Stimulated activated CD4-positive, alpha-beta T cell treated with anti-CD3 and anti-CD28 coated beads, TNF-alpha, amount 100 ng/mL, for 48 hours (primary cell): ENCODE measurements around the gene SNRK.

ENCODE experiments used
- DNase-seq, 3 donors: peaks; one replicate each; pipeline ENCODE4 v3.0.0-alpha.2; 2020; ENCODE audit warnings: low read depth in 3 of 3

SNRK gene

GRCh38 chr3:43309372-43310305 lies 23.3 kb downstream of the SNRK start:
- no peak for DNase-seq

GRCh38 chr3:43316783-43317460 lies 30.6 kb downstream of the SNRK start:
- DNase-seq = no peak

- DNase-seq = no peak
These were observed 31.3 kb downstream of the SNRK start for GRCh38 chr3:43317461-43318316.

- no peak for DNase-seq
These were observed 33.0 kb downstream of the SNRK start for GRCh38 chr3:43319376-43319775.

- DNase-seq = no peak
These were observed 33.5 kb downstream of the SNRK start for GRCh38 chr3:43319794-43320193.

- DNase-seq = no peak
These were observed 33.9 kb downstream of the SNRK start for GRCh38 chr3:43320288-43320687.

GRCh38 chr3:43323541-43323940 lies 37.2 kb downstream of the SNRK start:
- DNase-seq = no peak

GRCh38 chr3:43326891-43327581 lies 40.7 kb downstream of the SNRK start:
- no peak for DNase-seq

- DNase-seq = no peak
These were observed 41.2 kb downstream of the SNRK start for GRCh38 chr3:43327582-43327979.

- DNase-seq = no peak
These were observed 42.3 kb downstream of the SNRK start for GRCh38 chr3:43328653-43329052.

GRCh38 chr3:43330981-43331380 lies 44.6 kb downstream of the SNRK start:
- DNase-seq = no peak

GRCh38 chr3:43331381-43331780 lies 45.0 kb downstream of the SNRK start:
- DNase-seq = no peak

GRCh38 chr3:43334976-43335375 lies 48.6 kb downstream of the SNRK start:
- no peak for DNase-seq

- DNase-seq = no peak
These were observed 49.5 kb downstream of the SNRK start for GRCh38 chr3:43335799-43336198.

GRCh38 chr3:43338295-43338694 lies 52.0 kb downstream of the SNRK start:
- DNase-seq = no peak

- no peak for DNase-seq
These were observed 54.1 kb downstream of the SNRK start for GRCh38 chr3:43340403-43340802.

- no peak for DNase-seq
These were observed 55.4 kb downstream of the SNRK start for GRCh38 chr3:43341788-43342187.

GRCh38 chr3:43343185-43343584 lies 56.8 kb downstream of the SNRK start:
- no peak for DNase-seq

- DNase-seq = no peak
These were observed 57.5 kb downstream of the SNRK start for GRCh38 chr3:43343815-43344214.

- no peak for DNase-seq
These were observed 58.2 kb downstream of the SNRK start for GRCh38 chr3:43344520-43344919.

GRCh38 chr3:43345246-43345645 lies 58.9 kb downstream of the SNRK start:
- no peak for DNase-seq

- DNase-seq = peak in 1 of 3 donors; percentile 2
These were observed 59.5 kb downstream of the SNRK start for GRCh38 chr3:43345877-43346276.
